K562 (cell line): Measurements from ENCODE around the gene ITGA11. TPM values are rescaled to one million over a fixed set of nuclear protein-coding genes. Genes with fewer than 3 reads are reported as not detected.

ENCODE experiments used
- ATAC-seq: fragments of 200-7000 bp; cut with Tn5 transposase; 3 replicates; pipeline ENCODE4 v1.9.1; 2020; ENCODE audit warnings: moderate library complexity
- BruUV-seq: library from RNA; stranded (reverse); fragments of 400-500 nt; replicated peaks from 2 replicates; lab custom pipeline; 2021; lab: Mats Ljungman, UMichigan
- CTCF ChIA-PET: fragments of 300-600 bp; formaldehyde crosslinking; extraction: SDS; loops from one replicate; lab custom pipeline; 2021; ENCODE audit warnings: low intra/inter-chr PET ratio; lab: Yijun Ruan, JAX
- POLR2A ChIA-PET: fragments of 300-600, 350-650 bp; sonication (Branson Sonifier 250); formaldehyde crosslinking; extraction: SDS; loops from one replicate; lab custom pipeline; 2021; ENCODE audit warnings: antibody characterized with exemption, inconsistent platforms; lab: Yijun Ruan, JAX
- DNase-seq, 4 experiments: peaks; one replicate each; pipeline versions ENCODE4 v3.0.0 to v3.0.0-alpha.2; 2011 to 2018; ENCODE audit warnings: low spot score in 3 of 4, mixed read lengths in 3 of 4; ENCODE audit errors: extremely low read depth in 1 of 4
- FAIRE-seq: peaks from 2 replicates; lab custom pipeline; 2011; peaks lifted over from hg19 to GRCh38; lab: Jason Lieb, UNC
- H2AFZ ChIP-seq: 2 replicates; pipeline ENCODE4 v1.6.0; 2011; ENCODE audit warnings: low read depth, low read length, control low read depth, inconsistent platforms
- H3K27ac ChIP-seq: fragments of 200-600 bp; 3 replicates; pipeline ENCODE4 v1.8.0; 2011; ENCODE audit warnings: low read depth, mild to moderate bottlenecking, control low read depth, inconsistent platforms, low read length, moderate library complexity, mixed read lengths; ENCODE audit errors: extremely low read depth
- H3K27me3 ChIP-seq, 2 experiments: fragments of 300-600 bp in 1 of 2; 2 replicates in 1 of 2; 3 replicates in 1 of 2; pipeline versions ENCODE4 v1.6.0 to v1.8.0; 2011; ENCODE audit warnings: inconsistent platforms in 2 of 2, low read length in 2 of 2, mild to moderate bottlenecking in 1 of 2, mixed read lengths in 1 of 2, moderate library complexity in 1 of 2; ENCODE audit not compliant: control insufficient read depth in 2 of 2, insufficient read depth in 2 of 2
- H3K36me3 ChIP-seq: fragments of 300-600 bp; 3 replicates; pipeline ENCODE4 v1.8.0; 2011; ENCODE audit warnings: mild to moderate bottlenecking, low read length, inconsistent platforms; ENCODE audit not compliant: control insufficient read depth, insufficient read depth
- H3K4me1 ChIP-seq, 2 experiments: fragments of 200-600 bp in 1 of 2; replicated peaks in 1 of 2; 2 replicates in 1 of 2; 3 replicates in 1 of 2; pipeline versions ENCODE4 v1.5.1 to v1.8.0; 2011; ENCODE audit warnings: inconsistent platforms in 2 of 2, low read length in 2 of 2, mild to moderate bottlenecking in 1 of 2, mixed read lengths in 1 of 2, moderate library complexity in 1 of 2; ENCODE audit not compliant: control insufficient read depth in 2 of 2, insufficient read depth in 2 of 2
- H3K4me2 ChIP-seq: 2 replicates; pipeline ENCODE4 v1.6.1; 2011; ENCODE audit warnings: low read length, control low read depth, inconsistent platforms, mixed read lengths; ENCODE audit not compliant: insufficient read depth
- H3K4me3 ChIP-seq: fragments of 200-600 bp; sonication (generic), shearing (Covaris generic); 2 replicates; pipeline ENCODE4 v1.5.1; 2016; ENCODE audit warnings: control low read depth, inconsistent platforms
- H3K79me2 ChIP-seq: fragments of 200-600 bp; 3 replicates; pipeline ENCODE4 v1.8.0; 2011; ENCODE audit warnings: low read length, inconsistent platforms; ENCODE audit not compliant: control insufficient read depth, insufficient read depth
- H3K9ac ChIP-seq, 2 experiments: 2 replicates each; pipeline versions ENCODE4 v1.6.0 to v1.6.1; 2011; ENCODE audit warnings: low read depth in 2 of 2, low read length in 2 of 2, control low read depth in 1 of 2, inconsistent platforms in 1 of 2, mild to moderate bottlenecking in 1 of 2, mixed read lengths in 1 of 2; ENCODE audit not compliant: insufficient read depth in 1 of 2
- H3K9me1 ChIP-seq: one replicate; pipeline ENCODE4 v1.6.0; 2011; ENCODE audit warnings: inconsistent platforms, mild to moderate bottlenecking, low read length, moderate library complexity; ENCODE audit not compliant: control insufficient read depth, insufficient read depth
- H3K9me3 ChIP-seq: replicated peaks from 2 replicates; pipeline ENCODE4 v1.5.1; 2011; ENCODE audit warnings: low read depth, low read length, inconsistent platforms; ENCODE audit not compliant: control insufficient read depth, insufficient read depth
- H4K20me1 ChIP-seq: replicated peaks from 2 replicates; pipeline ENCODE4 v1.6.1; 2011; ENCODE audit warnings: low read length, inconsistent platforms, mixed read lengths; ENCODE audit not compliant: control insufficient read depth, insufficient read depth
- ELK1 ChIP-seq: sonication (generic); formaldehyde crosslinking; IDR thresholded peaks from 2 replicates; pipeline ENCODE4 v1.8.1; 2022; ENCODE audit warnings: missing genetic modification reagents
- KLF13 ChIP-seq: fragments of 450-650 bp; IDR thresholded peaks from 2 replicates; pipeline ENCODE4 v1.6.1; 2016; ENCODE audit warnings: missing genetic modification characterization, low read depth, mild to moderate bottlenecking, missing compliant biosample characterization, moderate library complexity, borderline replicate concordance
- MITF ChIP-seq: IDR thresholded peaks from 2 replicates; pipeline ENCODE4 v1.6.1; 2014; ENCODE audit warnings: antibody characterized with exemption
- PREB ChIP-seq: sonication (generic); formaldehyde crosslinking; IDR thresholded peaks from 2 replicates; pipeline ENCODE4 v1.8.1; 2023; ENCODE audit warnings: mild to moderate bottlenecking, missing genetic modification reagents
- SMAD1 ChIP-seq: fragments of 150-350 bp; IDR thresholded peaks from 2 replicates; pipeline ENCODE4 v1.6.1; 2014; ENCODE audit warnings: low read length, low read depth; ENCODE audit not compliant: partially characterized antibody
- SMARCC2 ChIP-seq: fragments of 450-650 bp; IDR thresholded peaks from 2 replicates; pipeline ENCODE4 v1.6.1; 2017; ENCODE audit warnings: antibody characterized with exemption, moderate library complexity, mild to moderate bottlenecking, low read depth
- ZBED1 ChIP-seq: IDR thresholded peaks from 2 replicates; pipeline ENCODE4 v1.6.1; 2014
- ZC3H8 ChIP-seq: fragments of 450-650 bp; IDR thresholded peaks from 2 replicates; pipeline ENCODE4 v1.6.1; 2017
- ZFP36 ChIP-seq: fragments of 150-350 bp; IDR thresholded peaks from 2 replicates; pipeline ENCODE4 v1.6.1; 2018; ENCODE audit warnings: low read length, low read depth; ENCODE audit not compliant: partially characterized antibody
- WGBS: fragments of 100-300 bp; shearing (Covaris generic); methylation state at CpG from one replicate; pipeline ENCODE4 v1.1.6; 2016; ENCODE audit warnings: low coverage, mixed read lengths; ENCODE audit not compliant: insufficient coverage; ENCODE audit errors: missing lambda C conversion rate; 5-methylcytosine and 5-hydroxymethylcytosine counted together
- in situ Hi-C: fragments of 300-500 bp; cut with MboI; formaldehyde crosslinking; loops from 4 replicates; pipeline ENCODE4 v1.15.0; 2018; ENCODE audit warnings: inconsistent platforms, mixed read lengths
- intact Hi-C: fragments of 100-400 bp; cut with micrococcal nuclease; formaldehyde crosslinking; loops from 2 replicates; pipeline ENCODE4 v1.14.2; 2022
- polyA plus RNA-seq, 8 experiments: library from polyadenylated mRNA; depleted of rRNA in 4 of 8; stranded (reverse) in 5 of 8; unstranded in 3 of 8; fragments of >200 nt; fragmentation: Nextera tagmentation in 2 of 8; fragmentation: Illumina TruSeq in 1 of 8; extraction: Ambion mirVana in 2 of 8; extraction: Trizol in 1 of 8; gene quantifications; 2 replicates each; pipeline versions ENCODE4 v1.2.1 to v1.2.3, GENCODE V29; 2011 to 2014; ENCODE audit warnings: inconsistent platforms in 1 of 8, missing spikeins in 1 of 8
- total RNA-seq, 7 experiments: library from RNA; depleted of rRNA in 6 of 7; stranded (reverse); fragments of >200 nt in 6 of 7; fragmentation: Illumina TruSeq in 2 of 7; extraction: Trizol in 2 of 7; gene quantifications; 2 replicates each; pipeline versions ENCODE4 v1.2.1 to v1.2.3, GENCODE V29; 2011 to 2021; ENCODE audit warnings: low replicate concordance in 1 of 7
- TF ChIP-seq, protein P1 (sequence below): IDR thresholded peaks from 2 replicates; pipeline ENCODE4 v1.6.1; 2016; ENCODE audit warnings: missing genetic modification characterization, missing compliant biosample characterization

Gene ITGA11
- total and polyA plus RNA-seq, 9 of the 15 experiments (the other 6 are each of a cell fraction or from before 2014, with no cell fraction given): 0.01 TPM; not detected in 8

DNA sequence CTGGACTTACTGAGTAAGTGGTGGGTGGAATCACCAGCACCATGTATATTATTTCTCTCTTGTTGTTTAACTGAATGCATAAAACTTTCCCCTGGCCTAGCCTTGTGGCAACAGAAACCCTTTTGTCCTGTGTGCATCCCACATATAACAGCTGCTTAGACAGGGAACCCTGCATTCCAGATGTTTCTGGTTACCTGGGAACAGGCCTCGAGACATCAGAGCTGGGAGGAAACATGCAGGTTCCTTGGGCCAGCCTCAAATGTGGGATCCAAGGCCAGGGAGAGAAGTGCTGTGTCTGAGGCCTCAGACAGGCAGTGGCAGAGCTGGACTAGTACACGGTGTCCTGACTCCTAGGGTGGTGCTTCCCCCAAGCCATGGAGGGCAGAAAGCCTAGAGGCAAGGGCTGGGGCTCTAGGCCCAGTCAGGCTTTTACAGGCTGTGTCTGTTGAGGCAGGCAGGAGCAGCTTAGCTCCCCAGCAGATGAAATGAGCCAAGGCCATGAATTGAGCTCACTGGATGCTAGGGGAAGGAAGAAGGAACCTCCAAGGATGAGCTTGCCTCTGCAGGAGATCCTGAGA lies 57.7 kb downstream of the ITGA11 start:
- FAIRE-seq: no peak
- Histone ChIP-seq H3K4me2 (no peak overlapping the region), H3K79me2 (no peaks in the 10 kb centered on the region), H3K27me3 (peaks cover 12 to 32% of the 10 kb centered on the region in 2 experiments; a peak in 4 of 5 replicates), H3K4me3 (no peak overlapping the region), H3K4me1 (peaks cover 0 to 4% of the 10 kb centered on the region in 2 experiments; a peak in 1 of 5 replicates), H3K9me3 (no peaks in the 10 kb centered on the region), H3K9me1 (no peaks in the 10 kb centered on the region), H3K27ac (no peak overlapping the region), H2AFZ (no peak overlapping the region), H4K20me1 (no peaks in the 10 kb centered on the region), H3K9ac (no peak overlapping the region), H3K36me3 (no peaks in the 10 kb centered on the region)
- in situ Hi-C loops: no loop called here
- TF ChIP-seq ELK1 (CRISPR knock-in tag): no peak
- TF ChIP-seq MITF: no peak
- TF ChIP-seq SMARCC2: no peak
- no peak for TF ChIP-seq ZFP36
- no peak for TF ChIP-seq SMAD1
- TF ChIP-seq PREB (CRISPR knock-in tag): no peak
- no peak for TF ChIP-seq KLF13 (tag)
- TF ChIP-seq, protein P1, sequence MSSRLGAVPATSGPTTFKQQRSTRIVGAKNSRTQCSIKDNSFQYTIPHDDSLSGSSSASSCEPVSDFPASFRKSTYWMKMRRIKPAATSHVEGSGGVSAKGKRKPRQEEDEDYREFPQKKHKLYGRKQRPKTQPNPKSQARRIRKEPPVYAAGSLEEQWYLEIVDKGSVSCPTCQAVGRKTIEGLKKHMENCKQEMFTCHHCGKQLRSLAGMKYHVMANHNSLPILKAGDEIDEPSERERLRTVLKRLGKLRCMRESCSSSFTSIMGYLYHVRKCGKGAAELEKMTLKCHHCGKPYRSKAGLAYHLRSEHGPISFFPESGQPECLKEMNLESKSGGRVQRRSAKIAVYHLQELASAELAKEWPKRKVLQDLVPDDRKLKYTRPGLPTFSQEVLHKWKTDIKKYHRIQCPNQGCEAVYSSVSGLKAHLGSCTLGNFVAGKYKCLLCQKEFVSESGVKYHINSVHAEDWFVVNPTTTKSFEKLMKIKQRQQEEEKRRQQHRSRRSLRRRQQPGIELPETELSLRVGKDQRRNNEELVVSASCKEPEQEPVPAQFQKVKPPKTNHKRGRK (tag): no peak
- no peak for TF ChIP-seq ZC3H8
- TF ChIP-seq ZBED1: no peak
- POLR2A ChIA-PET: interaction anchor here (0.6 kb wide), 2 partner anchors 19 to 213 kb away, joined by 3 to 4 read pairs; no protein-coding TSS in a partner anchor
- intact Hi-C loops: no loop called here
- BruUV-seq: no TSS peak
- WGBS: 0% methylated on average over 2 of the region's 2 CpGs
- CTCF ChIA-PET: no interaction called here
- no peak for ATAC-seq
- no peak for DNase-seq
